ENCODE data around the gene CYBA. TPM values are rescaled to one million over a fixed set of nuclear protein-coding genes. Genes with fewer than 3 reads are reported as not detected.

CYBA gene
- polyA plus RNA-seq, 3 donors, result 1,168 to 2,376 (median 2,092) TPM

DNA sequence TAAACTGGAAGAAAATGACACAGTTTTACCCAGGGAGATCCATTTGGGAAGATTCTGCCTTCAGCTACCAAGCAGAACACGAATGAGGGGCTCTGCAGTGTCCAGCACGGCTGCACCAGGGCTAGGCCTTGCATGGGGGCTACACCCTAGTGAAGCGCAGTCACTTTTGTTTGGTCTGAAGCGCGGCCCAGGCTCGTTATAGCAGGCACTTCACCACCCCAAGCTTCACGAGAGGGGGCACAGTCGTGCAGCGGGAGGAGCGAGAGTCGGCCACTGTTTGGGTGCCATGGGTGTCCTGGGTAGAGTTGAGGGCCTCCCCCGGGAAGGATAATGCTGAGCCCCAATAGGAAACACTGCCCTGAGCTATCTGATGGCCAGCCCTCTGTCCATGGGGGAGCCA, 34.1 kb downstream of the CYBA start:
- Histone ChIP-seq H3K27me3 (ENCODE audit: control insufficient read depth in 2 of 2, insufficient read depth in 2 of 2, low read length in 2 of 2) (no peaks in the 10 kb centered on the region), H3K36me3 (replicated peaks in 1 of 2; ENCODE audit: control insufficient read depth in 1 of 2, insufficient read depth in 2 of 2, low read length in 2 of 2) (peaks cover 74 to 88% of the 10 kb centered on the region in 2 donors), H3K27ac (ENCODE audit: low read depth in 1 of 2, low read length in 2 of 2) (no peak overlapping the region), H3K9ac (ENCODE audit: insufficient read depth, low read length, poor library complexity, severe bottlenecking) (no peak overlapping the region), H3K4me3 (replicated peaks in 1 of 3; ENCODE audit: low read depth in 2 of 3, low read length in 3 of 3) (no peak overlapping the region), H3K4me2 (replicated peaks; ENCODE audit: extremely low read depth, low read length, poor library complexity, severe bottlenecking) (no peak overlapping the region), H3K79me2 (ENCODE audit: insufficient read depth, low read length) (peaks cover 26% of the 10 kb centered on the region), H3K9me3 (replicated peaks in 1 of 2; ENCODE audit: control insufficient read depth in 1 of 2, insufficient read depth in 1 of 2, low read length in 2 of 2) (no peaks in the 10 kb centered on the region), H4K20me1 (ENCODE audit: insufficient read depth, low read length) (peaks cover 90% of the 10 kb centered on the region), H3K4me1 (ENCODE audit: control insufficient read depth in 1 of 2, insufficient read depth in 2 of 2, low read length in 2 of 2) (no peaks in the 10 kb centered on the region), H2AFZ (ENCODE audit: insufficient read depth, low read depth, low read length, poor library complexity, severe bottlenecking) (no peak overlapping the region)
- Mint-ChIP-seq H3K27me3 (ENCODE audit: low read depth in 3 of 3) (no peaks in the 10 kb centered on the region), H3K27ac (no peak overlapping the region), H3K36me3 (peaks cover 67 to 85% of the 10 kb centered on the region in 2 donors), H3K4me3 (no peak overlapping the region), H3K4me1 (no peaks in the 10 kb centered on the region), H3K9me3 (no peaks in the 10 kb centered on the region)
- intact Hi-C loops (cut with micrococcal nuclease), result no loop called here
- WGBS (ENCODE audit: insufficient coverage), result 98% methylated on average over 8 of the region's 12 CpGs
- TF ChIP-seq, protein P1, sequence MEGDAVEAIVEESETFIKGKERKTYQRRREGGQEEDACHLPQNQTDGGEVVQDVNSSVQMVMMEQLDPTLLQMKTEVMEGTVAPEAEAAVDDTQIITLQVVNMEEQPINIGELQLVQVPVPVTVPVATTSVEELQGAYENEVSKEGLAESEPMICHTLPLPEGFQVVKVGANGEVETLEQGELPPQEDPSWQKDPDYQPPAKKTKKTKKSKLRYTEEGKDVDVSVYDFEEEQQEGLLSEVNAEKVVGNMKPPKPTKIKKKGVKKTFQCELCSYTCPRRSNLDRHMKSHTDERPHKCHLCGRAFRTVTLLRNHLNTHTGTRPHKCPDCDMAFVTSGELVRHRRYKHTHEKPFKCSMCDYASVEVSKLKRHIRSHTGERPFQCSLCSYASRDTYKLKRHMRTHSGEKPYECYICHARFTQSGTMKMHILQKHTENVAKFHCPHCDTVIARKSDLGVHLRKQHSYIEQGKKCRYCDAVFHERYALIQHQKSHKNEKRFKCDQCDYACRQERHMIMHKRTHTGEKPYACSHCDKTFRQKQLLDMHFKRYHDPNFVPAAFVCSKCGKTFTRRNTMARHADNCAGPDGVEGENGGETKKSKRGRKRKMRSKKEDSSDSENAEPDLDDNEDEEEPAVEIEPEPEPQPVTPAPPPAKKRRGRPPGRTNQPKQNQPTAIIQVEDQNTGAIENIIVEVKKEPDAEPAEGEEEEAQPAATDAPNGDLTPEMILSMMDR (IDR thresholded peaks at IDR 0.05), result no peak
- DNase-seq, result no peak

DNA sequence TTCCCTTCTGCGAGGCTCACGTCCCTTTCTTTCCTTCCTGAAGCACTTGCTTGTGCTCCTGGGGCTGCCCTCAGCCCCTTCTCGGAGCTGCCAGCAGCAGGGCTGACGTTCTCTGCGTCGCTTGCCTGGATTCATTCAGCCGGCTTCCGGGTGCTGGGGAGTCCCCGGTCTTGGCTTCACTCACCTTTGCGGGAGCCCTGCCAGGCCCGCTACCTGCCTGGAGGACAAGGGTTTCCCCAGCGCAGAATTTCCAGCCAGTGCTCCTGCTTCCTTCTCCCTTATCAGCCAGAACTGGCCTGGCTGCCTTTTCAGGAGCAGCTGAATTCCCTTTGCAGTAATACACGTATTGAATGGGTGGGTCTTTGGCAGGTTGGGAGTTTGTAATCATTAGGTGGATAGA, 34.5 kb downstream of the CYBA start:
- Histone ChIP-seq H3K27ac (ENCODE audit: low read depth in 1 of 2, low read length in 2 of 2) (no peak overlapping the region), H2AFZ (ENCODE audit: insufficient read depth, low read depth, low read length, poor library complexity, severe bottlenecking) (no peak overlapping the region), H3K4me3 (replicated peaks in 1 of 3; ENCODE audit: low read depth in 2 of 3, low read length in 3 of 3) (no peak overlapping the region), H3K4me1 (ENCODE audit: control insufficient read depth in 1 of 2, insufficient read depth in 2 of 2, low read length in 2 of 2) (no peaks in the 10 kb centered on the region), H4K20me1 (ENCODE audit: insufficient read depth, low read length) (peaks cover 90% of the 10 kb centered on the region), H3K36me3 (replicated peaks in 1 of 2; ENCODE audit: control insufficient read depth in 1 of 2, insufficient read depth in 2 of 2, low read length in 2 of 2) (peaks cover 74 to 89% of the 10 kb centered on the region in 2 donors), H3K9me3 (replicated peaks in 1 of 2; ENCODE audit: control insufficient read depth in 1 of 2, insufficient read depth in 1 of 2, low read length in 2 of 2) (no peaks in the 10 kb centered on the region), H3K4me2 (replicated peaks; ENCODE audit: extremely low read depth, low read length, poor library complexity, severe bottlenecking) (no peak overlapping the region), H3K9ac (ENCODE audit: insufficient read depth, low read length, poor library complexity, severe bottlenecking) (no peak overlapping the region), H3K79me2 (ENCODE audit: insufficient read depth, low read length) (peaks cover 26% of the 10 kb centered on the region), H3K27me3 (ENCODE audit: control insufficient read depth in 2 of 2, insufficient read depth in 2 of 2, low read length in 2 of 2) (no peaks in the 10 kb centered on the region)
- DNase-seq, result no peak
- intact Hi-C loops (cut with micrococcal nuclease), result no loop called here
- H3K27ac Mint-ChIP-seq, result peak overlapping the region in 1 of 7 donors; percentile 61
- no peaks in the 10 kb centered on the region for H3K4me1 Mint-ChIP-seq
- peaks cover 68 to 85% of the 10 kb centered on the region in 2 donors for H3K36me3 Mint-ChIP-seq
- no peak overlapping the region for H3K4me3 Mint-ChIP-seq
- TF ChIP-seq, protein P1 (IDR thresholded peaks at IDR 0.05), result no peak
- no peaks in the 10 kb centered on the region for H3K9me3 Mint-ChIP-seq
- no peaks in the 10 kb centered on the region for H3K27me3 Mint-ChIP-seq (ENCODE audit: low read depth in 3 of 3)
- WGBS (ENCODE audit: insufficient coverage), result 97% methylated on average over 12 of the region's 13 CpGs

Data from CD14-positive monocyte (primary cell).